HG02938 (cell line): ENCODE measurements around the gene AIFM3.
"Not testable (repeated sequence)": the region's sequence is repeated elsewhere in the genome, so short reads cannot be mapped to it uniquely, and the experiment has no call there.

ENCODE experiments used
- ATAC-seq: cut with Tn5 transposase; IDR thresholded peaks from one replicate; pipeline ENCODE4 v1.9.1; 2021; ENCODE audit warnings: mild to moderate bottlenecking, moderate library complexity; ENCODE audit not compliant: unreplicated experiment

AIFM3 gene

GRCh38 chr22:20940904-20941385 lies 26.1 kb upstream of the AIFM3 start:
- ATAC-seq: no peak

GRCh38 chr22:20942203-20942902 lies 24.7 kb upstream of the AIFM3 start:
- not testable (repeated sequence) for ATAC-seq

GRCh38 chr22:20943104-20943933 lies 23.7 kb upstream of the AIFM3 start:
- no peak for ATAC-seq

- ATAC-seq: no peak
Observed at GRCh38 chr22:20944042-20944441, 23.0 kb upstream of the AIFM3 start.

- ATAC-seq: no peak
Observed at GRCh38 chr22:20945578-20945934, 21.5 kb upstream of the AIFM3 start.

- no peak for ATAC-seq
Observed at GRCh38 chr22:20946080-20946986, 20.7 kb upstream of the AIFM3 start.

GRCh38 chr22:20946991-20947390 lies 20.1 kb upstream of the AIFM3 start:
- no peak for ATAC-seq

- ATAC-seq: no peak
Observed at GRCh38 chr22:20948450-20948849, 18.6 kb upstream of the AIFM3 start.

GRCh38 chr22:20948989-20949388 lies 18.1 kb upstream of the AIFM3 start:
- no peak for ATAC-seq

- no peak for ATAC-seq
Observed at GRCh38 chr22:20949698-20950183, 17.3 kb upstream of the AIFM3 start.

- ATAC-seq: no peak
Observed at GRCh38 chr22:20951151-20951931, 15.7 kb upstream of the AIFM3 start.

- no peak for ATAC-seq
Observed at GRCh38 chr22:20951932-20952380, 15.1 kb upstream of the AIFM3 start.

- no peak for ATAC-seq
Observed at GRCh38 chr22:20952544-20953341, 14.3 kb upstream of the AIFM3 start.

- ATAC-seq: no peak
Observed at GRCh38 chr22:20953342-20953608, 13.8 kb upstream of the AIFM3 start.

GRCh38 chr22:20953668-20954500 lies 13.2 kb upstream of the AIFM3 start:
- ATAC-seq: no peak

- no peak for ATAC-seq
Observed at GRCh38 chr22:20955548-20955947, 11.5 kb upstream of the AIFM3 start.

- no peak for ATAC-seq
Observed at GRCh38 chr22:20956258-20957101, 10.6 kb upstream of the AIFM3 start.
